ENCODE data around the gene EAPP. TPM values are rescaled to one million over a fixed set of nuclear protein-coding genes. Genes with fewer than 3 reads are reported as not detected.

The EAPP gene
- total and polyA plus RNA-seq, 2 experiments from 2014 or later = 25.0 to 53.6 TPM

GRCh38 chr14:34569750-34570149 lies 30.2 kb upstream of the EAPP start:
- peaks cover 34% of the 10 kb centered on the region for H3K36me3 Mint-ChIP-seq (ENCODE audit: low read depth)
- H3K9me3 Mint-ChIP-seq = no peaks in the 10 kb centered on the region
- H2AFZ ChIP-seq = no peak overlapping the region
- peaks cover 16% of the 10 kb centered on the region for H3K36me3 ChIP-seq (ENCODE audit: insufficient read depth)
- no peaks in the 10 kb centered on the region for H3K79me2 ChIP-seq (replicated peaks; ENCODE audit: insufficient read depth)
- ATAC-seq (no peak), DNase-seq (ENCODE audit: low spot score) (no peak)
- H3K4me1 ChIP-seq (ENCODE audit: insufficient read depth) = no peaks in the 10 kb centered on the region
- TF ChIP-seq, protein P1, sequence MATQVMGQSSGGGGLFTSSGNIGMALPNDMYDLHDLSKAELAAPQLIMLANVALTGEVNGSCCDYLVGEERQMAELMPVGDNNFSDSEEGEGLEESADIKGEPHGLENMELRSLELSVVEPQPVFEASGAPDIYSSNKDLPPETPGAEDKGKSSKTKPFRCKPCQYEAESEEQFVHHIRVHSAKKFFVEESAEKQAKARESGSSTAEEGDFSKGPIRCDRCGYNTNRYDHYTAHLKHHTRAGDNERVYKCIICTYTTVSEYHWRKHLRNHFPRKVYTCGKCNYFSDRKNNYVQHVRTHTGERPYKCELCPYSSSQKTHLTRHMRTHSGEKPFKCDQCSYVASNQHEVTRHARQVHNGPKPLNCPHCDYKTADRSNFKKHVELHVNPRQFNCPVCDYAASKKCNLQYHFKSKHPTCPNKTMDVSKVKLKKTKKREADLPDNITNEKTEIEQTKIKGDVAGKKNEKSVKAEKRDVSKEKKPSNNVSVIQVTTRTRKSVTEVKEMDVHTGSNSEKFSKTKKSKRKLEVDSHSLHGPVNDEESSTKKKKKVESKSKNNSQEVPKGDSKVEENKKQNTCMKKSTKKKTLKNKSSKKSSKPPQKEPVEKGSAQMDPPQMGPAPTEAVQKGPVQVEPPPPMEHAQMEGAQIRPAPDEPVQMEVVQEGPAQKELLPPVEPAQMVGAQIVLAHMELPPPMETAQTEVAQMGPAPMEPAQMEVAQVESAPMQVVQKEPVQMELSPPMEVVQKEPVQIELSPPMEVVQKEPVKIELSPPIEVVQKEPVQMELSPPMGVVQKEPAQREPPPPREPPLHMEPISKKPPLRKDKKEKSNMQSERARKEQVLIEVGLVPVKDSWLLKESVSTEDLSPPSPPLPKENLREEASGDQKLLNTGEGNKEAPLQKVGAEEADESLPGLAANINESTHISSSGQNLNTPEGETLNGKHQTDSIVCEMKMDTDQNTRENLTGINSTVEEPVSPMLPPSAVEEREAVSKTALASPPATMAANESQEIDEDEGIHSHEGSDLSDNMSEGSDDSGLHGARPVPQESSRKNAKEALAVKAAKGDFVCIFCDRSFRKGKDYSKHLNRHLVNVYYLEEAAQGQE (IDR thresholded peaks at IDR 0.05; ENCODE audit: unreplicated experiment) = no peak
- TF ChIP-seq ZNF462 (CRISPR knock-in tag; IDR thresholded peaks at IDR 0.05) = no peak
- no peak for TF ChIP-seq JUNB (IDR thresholded peaks at IDR 0.05; ENCODE audit: unreplicated experiment)
- TF ChIP-seq, protein P2, sequence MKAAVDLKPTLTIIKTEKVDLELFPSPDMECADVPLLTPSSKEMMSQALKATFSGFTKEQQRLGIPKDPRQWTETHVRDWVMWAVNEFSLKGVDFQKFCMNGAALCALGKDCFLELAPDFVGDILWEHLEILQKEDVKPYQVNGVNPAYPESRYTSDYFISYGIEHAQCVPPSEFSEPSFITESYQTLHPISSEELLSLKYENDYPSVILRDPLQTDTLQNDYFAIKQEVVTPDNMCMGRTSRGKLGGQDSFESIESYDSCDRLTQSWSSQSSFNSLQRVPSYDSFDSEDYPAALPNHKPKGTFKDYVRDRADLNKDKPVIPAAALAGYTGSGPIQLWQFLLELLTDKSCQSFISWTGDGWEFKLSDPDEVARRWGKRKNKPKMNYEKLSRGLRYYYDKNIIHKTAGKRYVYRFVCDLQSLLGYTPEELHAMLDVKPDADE (IDR thresholded peaks at IDR 0.05) = no peak
- no peak for TF ChIP-seq EZH2 (IDR thresholded peaks at IDR 0.05; ENCODE audit: low read depth, unreplicated experiment)
- no peak for TF ChIP-seq NANOG (IDR thresholded peaks at IDR 0.05; ENCODE audit: borderline replicate concordance)
- TF ChIP-seq CREB1 (CRISPR knock-in tag; IDR thresholded peaks at IDR 0.05; ENCODE audit: low read depth) = no peak
- no peak for TF ChIP-seq ZNF331 (CRISPR knock-in tag; IDR thresholded peaks at IDR 0.05; ENCODE audit: low read depth)
- TF ChIP-seq ZNF114 (CRISPR knock-in tag; IDR thresholded peaks at IDR 0.05) = no peak
- no peak for TF ChIP-seq EZH2phosphoT487 (IDR thresholded peaks at IDR 0.05; ENCODE audit: unreplicated experiment)
- TF ChIP-seq STAT1 (IDR thresholded peaks at IDR 0.05; ENCODE audit: unreplicated experiment) = no peak
- TF ChIP-seq POLR2AphosphoS5 (IDR thresholded peaks at IDR 0.05; ENCODE audit: low read depth) = no peak
- TF ChIP-seq CTCF (conservative IDR thresholded peaks at IDR 0.05; ENCODE audit: low read depth in 2 of 2) = no peak
- H3K27me3 Mint-ChIP-seq (ENCODE audit: insufficient read depth, low read depth, poor library complexity) = peaks cover 4% of the 10 kb centered on the region
- no peaks in the 10 kb centered on the region for H3K27me3 ChIP-seq (ENCODE audit: insufficient read depth)
- H4K20me1 ChIP-seq (replicated peaks; ENCODE audit: insufficient read depth) = no peaks in the 10 kb centered on the region; the same call in 1 of the 2 replicates
- H3K27ac Mint-ChIP-seq = no peak overlapping the region; the same call in 1 of the 2 replicates
- no peaks in the 10 kb centered on the region for H3K4me1 Mint-ChIP-seq
- H3K4me3 ChIP-seq = no peak overlapping the region
- H3K4me2 ChIP-seq = no peak overlapping the region
- no peak overlapping the region for H3K27ac ChIP-seq (ENCODE audit: low read depth)
- H3K9me2 ChIP-seq (ENCODE audit: insufficient read depth) = no peaks in the 10 kb centered on the region
- no peak overlapping the region for H3K4me3 Mint-ChIP-seq
- H3F3A ChIP-seq (replicated peaks; ENCODE audit: low read depth) = no peaks in the 10 kb centered on the region
